Activated CD4-positive, alpha-beta T cell treated with anti-CD3 and anti-CD28 coated beads for 24 hours (primary cell): ENCODE data around the gene ZNF687.

Experiments used
- DNase-seq, 2 donors: peaks; one replicate each; pipeline ENCODE4 v3.0.0-alpha.2; 2020; ENCODE audit warnings: low read depth in 2 of 2

Gene ZNF687

DNA sequence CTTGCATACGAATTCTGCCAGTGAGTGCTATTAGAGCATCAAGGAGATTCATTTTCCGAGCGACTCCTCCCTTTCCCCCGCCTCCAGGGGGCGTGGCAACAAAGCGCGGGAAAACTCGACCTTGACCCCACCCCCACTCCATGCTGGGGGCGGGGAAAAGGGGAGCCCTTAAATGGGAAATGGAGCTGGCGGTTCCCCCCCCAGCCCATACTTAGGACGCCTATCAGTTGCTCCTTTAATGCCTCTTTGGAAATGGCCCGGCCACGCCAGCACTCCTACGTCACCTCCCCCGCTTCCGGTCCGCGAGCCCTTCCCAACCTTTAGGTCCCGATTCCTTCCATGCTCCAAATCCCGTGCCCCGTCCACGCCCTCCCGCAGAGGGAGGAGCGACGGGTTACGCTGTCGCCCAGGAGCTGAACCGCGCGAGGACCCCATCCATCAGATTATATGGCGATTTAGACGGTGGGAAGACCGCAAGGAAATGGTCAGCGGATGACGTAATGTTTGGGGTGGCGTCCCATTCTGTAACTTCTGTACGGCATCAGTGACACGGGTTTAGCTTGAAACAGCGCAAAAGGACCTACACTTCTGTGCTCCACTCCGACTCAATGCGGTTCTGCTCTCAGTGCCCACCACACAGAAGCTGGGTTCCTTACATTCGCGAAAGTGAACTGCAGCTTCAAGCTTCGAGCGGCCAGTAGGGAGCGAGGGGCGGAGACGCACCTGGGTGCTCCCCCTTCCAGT is 702 bp upstream of the ZNF687 start:
- peak; percentile 93 to 95 for DNase-seq

DNA sequence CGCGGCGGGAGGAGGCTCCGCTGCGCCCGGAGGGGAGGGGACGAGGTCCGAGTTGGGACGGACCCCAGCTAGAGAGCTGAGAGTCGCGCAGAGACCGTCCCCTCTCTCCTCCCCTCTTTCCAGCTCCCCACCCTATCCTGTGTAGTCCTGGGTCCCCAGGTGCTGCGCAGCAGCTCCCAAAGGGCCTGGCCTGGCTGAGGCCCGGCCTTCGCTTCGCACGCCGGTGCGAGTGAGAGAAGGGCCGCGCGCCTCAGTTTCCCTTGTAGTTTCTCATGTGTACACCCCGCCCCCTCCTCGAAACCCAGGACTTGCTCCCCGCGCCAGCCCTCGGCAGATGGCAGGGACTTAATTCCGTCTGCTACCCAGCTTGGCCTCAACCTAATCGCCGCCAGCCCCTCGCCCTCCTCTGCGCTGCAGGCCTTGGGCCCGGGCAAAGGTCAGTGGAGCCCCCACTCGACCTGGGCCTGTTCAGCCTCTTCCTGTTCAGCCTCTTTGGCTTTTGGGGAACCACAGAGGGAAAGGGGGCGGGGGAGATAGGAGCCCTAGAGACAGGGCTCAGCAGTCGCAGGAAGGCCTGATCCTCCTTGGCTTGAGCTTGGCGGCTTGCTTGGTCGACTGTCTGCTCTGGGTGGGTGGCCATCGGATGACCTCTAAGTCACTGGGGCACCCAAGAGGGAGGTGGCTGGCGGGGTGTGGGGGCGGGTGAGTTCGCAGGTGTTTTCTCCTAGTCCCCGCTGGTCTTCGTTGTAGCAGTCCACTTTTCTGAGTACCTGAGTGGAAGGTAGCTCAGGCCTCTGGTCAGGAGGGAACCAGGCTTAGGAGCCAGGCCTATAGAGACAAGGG is 1.0 kb downstream of the ZNF687 start:
- DNase-seq = peak in 1 of 2 donors; percentile 8

- no peak for DNase-seq
These were observed 2.0 kb downstream of the ZNF687 start for GRCh38 chr1:151284013-151284577.

DNA sequence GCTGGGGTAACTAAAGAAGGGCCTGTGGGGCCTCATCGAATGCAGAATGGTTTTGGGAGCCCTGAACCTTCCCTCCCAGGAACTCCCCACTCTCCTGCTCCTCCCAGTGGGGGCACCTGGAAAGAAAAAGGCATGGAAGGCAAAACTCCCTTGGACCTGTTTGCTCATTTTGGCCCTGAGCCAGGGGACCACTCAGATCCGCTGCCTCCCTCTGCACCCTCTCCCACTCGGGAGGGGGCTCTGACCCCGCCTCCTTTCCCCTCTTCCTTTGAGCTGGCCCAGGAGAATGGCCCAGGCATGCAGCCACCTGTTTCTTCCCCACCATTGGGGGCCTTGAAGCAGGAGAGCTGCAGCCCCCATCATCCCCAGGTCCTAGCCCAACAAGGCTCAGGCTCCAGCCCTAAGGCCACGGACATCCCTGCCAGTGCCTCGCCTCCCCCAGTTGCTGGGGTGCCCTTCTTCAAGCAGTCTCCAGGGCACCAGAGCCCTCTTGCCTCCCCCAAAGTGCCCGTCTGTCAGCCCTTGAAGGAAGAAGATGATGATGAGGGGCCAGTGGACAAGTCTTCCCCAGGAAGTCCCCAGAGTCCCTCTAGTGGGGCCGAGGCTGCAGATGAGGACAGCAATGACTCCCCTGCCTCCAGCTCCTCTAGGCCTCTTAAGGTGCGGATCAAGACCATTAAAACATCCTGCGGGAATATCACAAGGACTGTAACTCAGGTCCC is 4.7 kb downstream of the ZNF687 start:
- DNase-seq = no peak

DNA sequence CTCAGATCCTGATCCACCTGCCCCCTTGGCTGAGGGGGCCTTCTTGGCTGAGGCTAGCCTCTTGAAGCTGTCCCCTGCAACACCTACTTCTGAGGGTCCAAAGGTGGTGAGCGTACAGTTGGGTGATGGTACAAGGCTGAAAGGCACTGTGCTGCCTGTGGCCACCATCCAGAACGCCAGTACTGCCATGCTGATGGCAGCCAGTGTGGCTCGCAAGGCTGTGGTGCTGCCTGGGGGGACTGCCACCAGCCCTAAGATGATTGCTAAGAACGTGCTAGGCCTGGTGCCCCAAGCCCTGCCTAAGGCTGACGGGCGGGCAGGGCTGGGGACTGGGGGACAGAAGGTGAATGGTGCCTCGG is 5.2 kb downstream of the ZNF687 start:
- DNase-seq = no peak

DNA sequence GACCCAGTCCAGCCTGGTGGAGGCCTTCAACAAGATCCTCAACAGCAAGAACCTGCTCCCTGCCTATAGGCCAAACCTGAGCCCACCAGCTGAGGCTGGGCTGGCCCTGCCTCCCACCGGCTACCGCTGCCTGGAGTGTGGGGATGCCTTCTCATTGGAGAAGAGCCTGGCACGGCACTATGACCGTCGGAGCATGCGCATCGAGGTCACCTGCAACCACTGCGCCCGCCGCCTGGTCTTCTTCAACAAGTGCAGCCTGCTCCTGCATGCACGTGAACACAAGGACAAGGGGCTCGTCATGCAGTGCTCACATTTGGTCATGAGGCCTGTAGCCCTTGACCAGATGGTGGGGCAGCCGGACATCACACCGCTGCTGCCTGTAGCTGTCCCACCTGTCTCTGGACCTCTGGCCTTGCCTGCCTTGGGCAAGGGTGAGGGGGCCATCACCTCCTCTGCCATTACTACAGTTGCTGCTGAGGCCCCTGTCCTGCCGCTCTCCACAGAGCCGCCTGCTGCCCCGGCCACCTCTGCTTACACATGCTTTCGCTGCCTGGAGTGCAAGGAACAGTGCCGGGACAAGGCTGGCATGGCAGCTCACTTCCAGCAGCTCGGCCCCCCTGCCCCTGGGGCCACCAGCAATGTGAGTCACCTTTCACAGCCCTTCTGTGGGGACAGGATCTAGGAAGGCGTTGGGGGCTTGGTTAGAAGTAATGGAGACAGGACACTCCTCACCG is 5.8 kb downstream of the ZNF687 start:
- no peak for DNase-seq

DNA sequence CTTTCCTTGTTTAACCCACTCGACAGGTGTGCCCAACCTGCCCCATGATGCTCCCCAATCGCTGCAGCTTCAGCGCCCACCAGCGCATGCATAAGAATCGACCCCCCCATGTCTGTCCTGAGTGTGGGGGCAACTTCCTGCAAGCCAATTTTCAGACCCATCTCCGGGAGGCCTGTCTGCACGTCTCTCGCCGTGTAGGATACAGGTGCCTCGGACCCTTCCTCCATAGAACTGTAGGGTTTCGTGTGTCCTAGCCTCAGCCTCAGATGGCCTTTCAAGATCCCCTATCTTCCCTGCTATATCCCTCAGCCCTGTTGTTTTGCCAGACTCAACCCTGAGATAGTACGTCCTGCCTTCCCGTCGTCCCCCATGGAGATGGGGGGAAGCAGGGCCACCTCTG is 6.4 kb downstream of the ZNF687 start:
- DNase-seq = no peak

- no peak for DNase-seq
These were observed 7.2 kb downstream of the ZNF687 start for GRCh38 chr1:151289080-151289935.

DNA sequence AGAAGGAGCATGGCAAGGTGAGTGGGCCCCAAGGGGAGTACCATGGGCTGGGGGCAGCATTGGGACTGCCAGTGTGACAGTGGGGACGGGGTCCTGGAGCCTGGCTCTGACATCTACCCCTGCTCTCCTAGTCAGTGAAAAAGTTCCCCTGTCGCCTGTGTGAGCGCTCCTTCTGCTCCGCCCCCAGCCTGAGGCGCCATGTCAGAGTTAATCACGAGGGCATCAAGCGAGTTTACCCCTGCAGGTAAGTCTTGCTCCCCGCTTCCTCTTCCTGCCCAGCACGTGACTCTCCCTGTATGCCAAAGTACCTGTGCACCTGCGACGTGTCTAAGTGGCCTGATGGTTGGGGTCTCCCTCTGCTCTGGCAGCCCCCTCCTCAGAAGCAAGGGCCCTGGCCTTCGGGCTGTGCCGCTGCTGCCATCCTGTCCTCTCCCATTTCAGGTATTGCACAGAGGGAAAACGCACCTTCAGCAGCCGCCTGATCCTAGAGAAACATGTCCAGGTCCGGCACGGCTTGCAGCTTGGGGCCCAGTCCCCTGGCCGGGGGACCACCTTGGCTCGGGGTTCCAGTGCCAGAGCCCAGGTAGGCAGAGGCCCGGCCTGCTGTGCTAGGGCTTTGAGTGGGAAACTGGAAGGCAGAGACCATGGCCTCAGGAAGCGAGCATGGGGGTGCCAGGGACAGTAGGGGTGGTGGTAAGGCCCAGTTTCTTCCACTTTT is 8.1 kb downstream of the ZNF687 start:
- no peak for DNase-seq

DNA sequence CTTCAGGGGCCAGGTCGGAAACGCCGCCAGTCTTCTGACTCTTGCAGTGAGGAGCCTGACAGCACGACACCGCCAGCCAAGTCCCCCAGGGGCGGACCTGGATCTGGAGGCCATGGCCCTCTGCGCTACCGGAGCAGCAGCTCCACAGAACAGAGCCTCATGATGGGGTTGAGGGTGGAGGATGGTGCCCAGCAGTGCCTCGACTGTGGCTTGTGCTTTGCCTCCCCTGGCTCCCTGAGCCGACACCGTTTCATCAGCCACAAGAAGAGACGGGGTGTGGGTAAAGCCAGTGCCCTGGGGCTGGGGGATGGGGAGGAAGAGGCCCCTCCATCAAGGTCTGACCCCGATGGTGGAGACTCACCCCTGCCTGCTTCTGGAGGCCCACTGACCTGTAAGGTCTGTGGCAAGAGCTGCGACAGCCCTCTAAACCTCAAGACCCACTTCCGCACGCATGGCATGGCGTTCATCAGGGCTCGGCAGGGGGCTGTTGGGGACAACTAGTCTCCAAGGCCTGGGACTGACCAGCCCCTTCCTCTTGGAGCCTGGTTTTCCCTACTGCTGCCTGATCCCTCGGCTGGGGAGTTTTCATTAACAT is 8.7 kb downstream of the ZNF687 start:
- DNase-seq = no peak

DNA sequence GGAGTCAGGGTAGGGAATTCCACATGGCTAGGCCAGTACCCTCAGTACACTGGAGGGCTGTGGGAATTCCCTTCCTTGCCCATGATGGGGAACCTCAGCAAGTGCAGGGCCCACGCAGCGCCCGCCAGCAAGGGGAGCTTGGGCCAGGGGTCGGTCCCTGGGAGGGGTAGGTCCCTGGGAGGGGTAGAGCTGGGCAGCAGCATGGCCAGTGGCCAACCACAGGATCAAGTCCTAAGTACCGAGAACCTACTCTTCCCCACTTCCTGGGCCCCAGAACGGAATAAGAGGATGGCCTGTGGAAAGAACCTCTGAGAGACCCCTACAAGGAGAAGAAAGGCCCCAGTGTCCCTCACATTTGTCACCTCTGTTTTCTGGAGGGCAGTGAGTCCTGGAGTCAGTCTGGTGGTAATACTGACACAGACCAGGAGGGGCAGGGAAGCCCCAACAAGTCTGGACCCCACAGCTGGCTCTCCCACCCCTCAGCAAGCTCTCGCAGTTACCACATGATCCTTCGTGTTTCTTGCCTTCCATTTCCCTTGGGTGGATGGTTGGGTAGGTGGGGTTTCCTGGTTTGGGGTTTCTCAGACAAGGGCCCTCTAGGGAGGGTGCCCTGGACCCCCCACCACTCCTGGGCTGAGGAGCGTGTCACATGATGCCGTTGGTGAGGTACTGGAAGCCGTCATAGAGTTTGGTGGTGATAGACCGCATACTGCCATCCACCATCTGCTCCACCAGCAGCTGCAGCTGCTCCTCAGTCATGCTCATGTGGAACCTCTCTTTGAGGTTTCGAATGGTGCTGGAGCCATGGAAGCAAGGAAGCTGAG is 10.3 kb downstream of the ZNF687 start:
- DNase-seq = no peak

- no peak for DNase-seq
These were observed 11.0 kb downstream of the ZNF687 start for GRCh38 chr1:151293093-151293492.

- no peak for DNase-seq
These were observed 12.8 kb downstream of the ZNF687 start for GRCh38 chr1:151294742-151295462.

- DNase-seq = no peak
These were observed 27.8 kb downstream of the ZNF687 start for GRCh38 chr1:151309811-151310323.

DNA sequence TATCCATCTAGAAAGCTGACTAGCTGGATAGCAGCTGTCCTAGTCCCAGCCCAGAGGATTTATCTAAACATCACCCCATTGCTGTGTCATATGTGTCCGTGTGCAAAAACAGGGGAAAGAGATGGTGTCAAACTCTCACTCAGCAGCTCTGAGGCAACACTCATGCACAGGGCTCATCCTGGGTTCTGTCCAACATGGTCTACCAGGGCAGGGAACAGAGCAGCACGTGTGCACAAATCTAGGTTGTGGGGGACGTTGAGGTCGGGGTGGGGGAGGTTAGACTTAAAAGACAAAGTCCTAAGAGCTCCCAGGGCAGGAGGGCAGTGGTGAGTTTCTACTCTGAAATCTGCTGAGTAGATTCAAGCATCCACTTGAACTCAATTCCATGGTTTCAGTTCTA is 28.9 kb downstream of the ZNF687 start:
- DNase-seq = no peak

DNA sequence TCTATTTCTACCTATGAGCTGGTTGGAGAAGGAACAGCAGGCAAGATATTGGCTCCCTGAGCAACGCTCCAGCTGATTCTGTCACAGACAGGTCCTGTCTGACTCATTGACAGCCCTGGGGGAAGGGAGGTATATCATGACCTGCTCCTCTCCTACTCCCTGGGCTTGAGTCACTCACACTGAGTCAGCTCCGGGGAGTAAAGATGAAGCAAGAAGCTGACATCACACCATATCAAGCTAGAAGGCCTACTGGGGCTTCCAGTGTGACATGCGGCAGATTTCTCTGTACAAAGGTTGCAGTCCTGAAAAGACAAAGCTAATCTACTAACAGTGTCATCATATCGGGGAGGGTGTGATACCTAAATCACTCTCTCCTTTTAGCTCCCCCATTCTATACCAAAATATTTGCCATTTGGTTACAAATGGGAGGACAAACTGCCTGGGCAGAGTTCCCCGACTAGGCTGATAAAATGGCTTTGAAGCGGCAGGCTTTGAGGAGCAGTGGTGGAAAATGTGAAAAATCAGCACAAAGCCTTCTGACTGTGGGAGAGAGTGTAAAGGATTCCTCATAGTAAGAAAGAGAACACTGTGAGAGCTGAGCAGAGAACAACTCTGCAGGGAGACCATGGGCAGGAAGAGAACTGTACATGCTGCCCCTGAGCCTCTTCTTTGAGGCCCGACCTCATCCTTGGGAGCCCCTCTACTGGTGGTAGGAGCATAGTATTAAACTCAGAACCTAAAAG is 29.7 kb downstream of the ZNF687 start:
- DNase-seq = peak; percentile 61 to 79

DNA sequence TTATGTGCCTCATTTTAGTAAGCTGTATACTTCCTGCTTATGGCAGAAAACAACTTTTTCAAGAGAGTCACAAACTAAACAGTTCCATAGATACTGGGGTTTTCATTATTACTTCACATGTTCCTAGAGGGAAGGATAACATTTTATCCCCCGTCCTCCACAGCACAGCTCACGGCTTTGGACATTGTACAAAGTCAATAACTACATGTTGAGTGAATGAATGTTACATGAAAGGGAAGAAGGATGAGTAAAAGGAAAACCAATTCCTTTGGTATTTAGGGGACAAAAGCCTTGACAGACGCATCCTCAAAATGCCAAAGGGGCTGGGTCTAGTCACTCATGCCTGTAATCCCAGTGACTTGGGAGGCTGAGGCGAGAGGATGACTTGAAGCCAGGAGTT is 30.3 kb downstream of the ZNF687 start:
- no peak for DNase-seq
